Measurements from ENCODE around the gene JAGN1.

DNA sequence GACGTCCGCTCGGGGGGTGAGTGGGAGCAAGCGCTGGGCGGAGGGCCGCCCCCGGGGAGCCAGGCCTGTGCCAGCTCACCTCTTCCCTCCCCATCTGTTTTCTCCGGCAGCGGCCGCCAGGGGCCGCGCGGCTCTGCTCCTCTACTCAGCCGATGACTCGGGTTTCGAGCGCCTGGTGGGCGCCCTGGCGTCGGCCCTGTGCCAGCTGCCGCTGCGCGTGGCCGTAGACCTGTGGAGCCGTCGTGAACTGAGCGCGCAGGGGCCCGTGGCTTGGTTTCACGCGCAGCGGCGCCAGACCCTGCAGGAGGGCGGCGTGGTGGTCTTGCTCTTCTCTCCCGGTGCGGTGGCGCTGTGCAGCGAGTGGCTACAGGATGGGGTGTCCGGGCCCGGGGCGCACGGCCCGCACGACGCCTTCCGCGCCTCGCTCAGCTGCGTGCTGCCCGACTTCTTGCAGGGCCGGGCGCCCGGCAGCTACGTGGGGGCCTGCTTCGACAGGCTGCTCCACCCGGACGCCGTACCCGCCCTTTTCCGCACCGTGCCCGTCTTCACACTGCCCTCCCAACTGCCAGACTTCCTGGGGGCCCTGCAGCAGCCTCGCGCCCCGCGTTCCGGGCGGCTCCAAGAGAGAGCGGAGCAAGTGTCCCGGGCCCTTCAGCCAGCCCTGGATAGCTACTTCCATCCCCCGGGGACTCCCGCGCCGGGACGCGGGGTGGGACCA is 42.6 kb downstream of the JAGN1 start:
- TF ChIP-seq, protein P1, sequence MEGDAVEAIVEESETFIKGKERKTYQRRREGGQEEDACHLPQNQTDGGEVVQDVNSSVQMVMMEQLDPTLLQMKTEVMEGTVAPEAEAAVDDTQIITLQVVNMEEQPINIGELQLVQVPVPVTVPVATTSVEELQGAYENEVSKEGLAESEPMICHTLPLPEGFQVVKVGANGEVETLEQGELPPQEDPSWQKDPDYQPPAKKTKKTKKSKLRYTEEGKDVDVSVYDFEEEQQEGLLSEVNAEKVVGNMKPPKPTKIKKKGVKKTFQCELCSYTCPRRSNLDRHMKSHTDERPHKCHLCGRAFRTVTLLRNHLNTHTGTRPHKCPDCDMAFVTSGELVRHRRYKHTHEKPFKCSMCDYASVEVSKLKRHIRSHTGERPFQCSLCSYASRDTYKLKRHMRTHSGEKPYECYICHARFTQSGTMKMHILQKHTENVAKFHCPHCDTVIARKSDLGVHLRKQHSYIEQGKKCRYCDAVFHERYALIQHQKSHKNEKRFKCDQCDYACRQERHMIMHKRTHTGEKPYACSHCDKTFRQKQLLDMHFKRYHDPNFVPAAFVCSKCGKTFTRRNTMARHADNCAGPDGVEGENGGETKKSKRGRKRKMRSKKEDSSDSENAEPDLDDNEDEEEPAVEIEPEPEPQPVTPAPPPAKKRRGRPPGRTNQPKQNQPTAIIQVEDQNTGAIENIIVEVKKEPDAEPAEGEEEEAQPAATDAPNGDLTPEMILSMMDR (conservative IDR thresholded peaks at IDR 0.05 in 1 of 2, IDR thresholded peaks at IDR 0.05 in 1 of 2; ENCODE audit: extremely low read depth in 1 of 2, insufficient read depth in 1 of 2, low read depth in 1 of 2, low read length in 2 of 2), result peak; percentile 36 to 85
- no peak for TF ChIP-seq EZH2 (IDR thresholded peaks at IDR 0.05; ENCODE audit: borderline replicate concordance, low read length)

All from mammary epithelial cell (primary cell).